DOHH2 (cell line): ENCODE data around the gene KRT77.

ENCODE experiments used
- H3F3A ChIP-seq: fragments of 200-600 bp; sonication (generic), shearing (Covaris generic); 2 replicates; pipeline ENCODE4 v1.6.0; 2016; ENCODE audit warnings: antibody characterized with exemption, mild to moderate bottlenecking; ENCODE audit not compliant: control insufficient read depth, insufficient read depth
- H3K27ac ChIP-seq: fragments of 200-600 bp; sonication (generic); 2 replicates; pipeline ENCODE4 v1.5.1; 2014; ENCODE audit warnings: low read depth, mild to moderate bottlenecking, low read length, moderate library complexity
- H3K27me3 ChIP-seq: fragments of 200-600 bp; sonication (generic); 2 replicates; pipeline ENCODE4 v1.6.1; 2014; ENCODE audit warnings: mild to moderate bottlenecking, low read length, mixed read lengths; ENCODE audit not compliant: control insufficient read depth
- H3K36me3 ChIP-seq: fragments of 200-600 bp; sonication (generic); 2 replicates; pipeline ENCODE4 v1.6.1; 2014; ENCODE audit warnings: mild to moderate bottlenecking, low read length, moderate library complexity, mixed read lengths; ENCODE audit not compliant: control insufficient read depth
- H3K4me1 ChIP-seq: fragments of 200-600 bp; sonication (generic); 2 replicates; pipeline ENCODE4 v1.6.1; 2014; ENCODE audit warnings: mild to moderate bottlenecking, low read length, mixed read lengths; ENCODE audit not compliant: control insufficient read depth
- H3K4me2 ChIP-seq: fragments of 200-600 bp; sonication (generic); 2 replicates; pipeline ENCODE4 v1.6.0; 2014; ENCODE audit warnings: mild to moderate bottlenecking, low read length, moderate library complexity
- H3K4me3 ChIP-seq: fragments of 200-600 bp; sonication (generic); 2 replicates; pipeline ENCODE4 v1.5.1; 2014; ENCODE audit warnings: mild to moderate bottlenecking, low read length, mixed read lengths
- H3K79me2 ChIP-seq: fragments of 200-600 bp; sonication (generic); 2 replicates; pipeline ENCODE4 v1.6.1; 2014; ENCODE audit warnings: mild to moderate bottlenecking, low read length, mixed read lengths; ENCODE audit not compliant: control insufficient read depth
- H3K9me2 ChIP-seq: fragments of 200-600 bp; sonication (generic); replicated peaks from 2 replicates; pipeline ENCODE4 v1.6.1; 2014; ENCODE audit warnings: mild to moderate bottlenecking, low read length, mixed read lengths; ENCODE audit not compliant: control insufficient read depth
- H3K9me3 ChIP-seq: fragments of 200-600 bp; sonication (generic); 2 replicates; pipeline ENCODE4 v1.6.1; 2014; ENCODE audit warnings: antibody characterized with exemption, low read length, mixed read lengths; ENCODE audit not compliant: control insufficient read depth, insufficient read depth
- H4K20me1 ChIP-seq: fragments of 200-600 bp; sonication (generic); 2 replicates; pipeline ENCODE4 v1.6.0; 2014; ENCODE audit warnings: low read depth, mild to moderate bottlenecking, antibody characterized with exemption, low read length, moderate library complexity; ENCODE audit not compliant: control insufficient read depth, insufficient read depth
- CTCF ChIP-seq: fragments of 200-600 bp; sonication (generic); IDR thresholded peaks from one replicate; pipeline ENCODE4 v1.5.1; 2014; ENCODE audit warnings: antibody characterized with exemption, mild to moderate bottlenecking, low read depth, low read length; ENCODE audit not compliant: poor library complexity, severe bottlenecking
- EZH2phosphoT487 ChIP-seq: fragments of 200-600 bp; sonication (generic); IDR thresholded peaks from 2 replicates; pipeline ENCODE4 v1.6.1; 2017; ENCODE audit warnings: borderline replicate concordance, mild to moderate bottlenecking, antibody characterized with exemption, low read length, moderate library complexity, mixed read lengths

KRT77 gene

DNA sequence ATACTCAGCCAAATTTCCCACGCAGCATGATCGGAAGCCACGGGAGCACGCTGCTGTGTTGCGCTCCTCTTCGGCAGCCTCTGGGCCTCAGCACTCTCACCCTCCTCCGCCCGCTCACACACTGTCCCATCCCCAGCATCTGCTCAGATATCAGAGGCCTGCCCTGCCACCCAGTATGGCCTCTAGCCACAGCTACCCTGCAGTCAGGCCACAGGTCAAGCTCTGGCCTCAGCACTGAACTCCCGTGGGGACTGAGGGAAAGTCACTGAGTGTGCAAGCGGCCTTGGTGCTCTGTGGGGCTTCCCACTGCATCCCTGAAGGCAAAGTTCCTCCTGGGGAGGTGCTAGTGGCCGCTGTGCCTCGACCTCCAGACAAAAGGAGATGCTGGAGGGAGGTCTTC is 2.0 kb downstream of the KRT77 start:
- H3F3A ChIP-seq, result no peaks in the 10 kb centered on the region
- no peaks in the 10 kb centered on the region for H3K4me1 ChIP-seq
- H3K36me3 ChIP-seq, result no peaks in the 10 kb centered on the region
- H3K27ac ChIP-seq, result no peak overlapping the region
- TF ChIP-seq CTCF, result no peak
- TF ChIP-seq EZH2phosphoT487, result no peak
- H3K79me2 ChIP-seq, result no peaks in the 10 kb centered on the region
- no peaks in the 10 kb centered on the region for H3K9me2 ChIP-seq
- H3K9me3 ChIP-seq, result no peaks in the 10 kb centered on the region
- H3K4me2 ChIP-seq, result no peak overlapping the region
- no peaks in the 10 kb centered on the region; the same call in 1 of the 2 replicates for H3K27me3 ChIP-seq
- H3K4me3 ChIP-seq, result no peak overlapping the region
- H4K20me1 ChIP-seq, result no peaks in the 10 kb centered on the region

GRCh38 chr12:52699960-52700359 is 3.4 kb downstream of the KRT77 start:
- Histone ChIP-seq H3K79me2 (no peaks in the 10 kb centered on the region), H3K4me2 (no peak overlapping the region), H4K20me1 (no peaks in the 10 kb centered on the region), H3F3A (no peaks in the 10 kb centered on the region), H3K27ac (no peak overlapping the region), H3K36me3 (no peaks in the 10 kb centered on the region), H3K4me3 (no peak overlapping the region), H3K9me3 (no peaks in the 10 kb centered on the region), H3K9me2 (no peaks in the 10 kb centered on the region), H3K27me3 (no peaks in the 10 kb centered on the region), H3K4me1 (no peaks in the 10 kb centered on the region)
- TF ChIP-seq EZH2phosphoT487 (no peak), CTCF (no peak)

DNA sequence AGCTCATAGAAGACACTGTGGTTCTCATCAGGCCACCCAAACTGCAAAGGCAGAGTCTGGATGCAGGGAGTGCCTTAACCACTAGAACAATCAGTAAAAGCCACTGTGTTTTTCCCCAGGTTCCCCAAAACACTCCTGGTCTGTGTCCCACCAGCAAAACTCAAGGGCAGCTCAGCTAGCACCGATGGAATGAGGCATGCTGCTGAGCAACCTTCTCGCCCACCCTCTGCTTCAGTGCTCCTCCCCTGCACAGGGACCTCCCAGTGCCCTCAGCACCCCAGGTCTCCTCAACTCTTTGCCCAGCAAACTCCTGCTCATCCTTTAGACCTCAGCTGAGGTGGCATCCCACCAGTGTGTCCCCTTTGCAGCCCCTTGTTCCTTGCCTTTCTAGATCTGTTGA is 4.0 kb downstream of the KRT77 start:
- H3K4me1 ChIP-seq, result no peaks in the 10 kb centered on the region
- no peaks in the 10 kb centered on the region for H3K9me2 ChIP-seq
- TF ChIP-seq EZH2phosphoT487, result no peak
- TF ChIP-seq CTCF, result no peak
- no peak overlapping the region for H3K27ac ChIP-seq
- H3F3A ChIP-seq, result no peaks in the 10 kb centered on the region
- no peaks in the 10 kb centered on the region for H3K36me3 ChIP-seq
- H3K4me3 ChIP-seq, result no peak overlapping the region
- no peaks in the 10 kb centered on the region for H4K20me1 ChIP-seq
- no peaks in the 10 kb centered on the region for H3K9me3 ChIP-seq
- H3K79me2 ChIP-seq, result no peaks in the 10 kb centered on the region
- no peak overlapping the region for H3K4me2 ChIP-seq
- H3K27me3 ChIP-seq, result no peaks in the 10 kb centered on the region
